HG03159 (cell line): ENCODE results near the gene ZDHHC24.

ENCODE experiments used
- ATAC-seq: cut with Tn5 transposase; IDR thresholded peaks from one replicate; pipeline ENCODE4 v1.9.1; 2021; ENCODE audit warnings: mild to moderate bottlenecking, moderate library complexity; ENCODE audit not compliant: unreplicated experiment

The ZDHHC24 gene

DNA sequence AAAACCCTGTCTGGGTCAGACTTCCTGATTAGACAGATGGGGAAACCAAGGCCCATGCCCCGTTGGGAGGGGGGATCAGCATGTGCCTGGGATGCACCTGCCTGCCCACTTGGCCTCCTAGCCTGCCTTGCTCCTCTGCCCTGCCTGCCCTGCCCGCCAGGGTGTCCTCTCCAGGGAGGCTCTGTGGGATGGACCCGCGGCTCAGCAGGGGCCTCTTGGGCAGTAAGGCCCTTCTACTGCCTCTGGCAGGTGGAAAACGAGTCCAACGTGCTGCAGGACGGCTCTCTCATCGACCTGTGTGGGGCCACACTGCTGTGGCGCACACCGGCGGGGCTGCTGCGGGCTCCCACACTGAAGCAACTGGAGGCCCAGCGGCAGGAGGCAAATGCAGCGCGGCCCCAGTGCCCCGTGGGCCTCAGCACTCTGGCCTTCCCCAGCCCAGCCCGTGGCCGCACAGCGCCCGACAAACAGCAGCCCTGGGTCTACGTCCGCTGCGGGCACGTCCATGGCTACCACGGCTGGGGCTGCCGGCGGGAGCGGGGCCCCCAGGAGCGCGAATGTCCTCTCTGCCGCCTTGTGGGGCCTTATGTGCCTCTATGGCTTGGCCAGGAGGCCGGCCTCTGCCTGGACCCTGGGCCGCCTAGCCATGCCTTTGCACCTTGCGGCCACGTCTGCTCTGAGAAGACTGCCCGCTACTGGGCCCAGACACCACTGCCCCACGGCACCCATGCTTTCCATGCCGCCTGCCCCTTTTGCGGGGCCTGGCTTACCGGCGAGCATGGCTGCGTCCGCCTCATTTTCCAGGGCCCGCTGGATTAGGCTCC, 70.3 kb downstream of the ZDHHC24 start:
- ATAC-seq, result no peak

DNA sequence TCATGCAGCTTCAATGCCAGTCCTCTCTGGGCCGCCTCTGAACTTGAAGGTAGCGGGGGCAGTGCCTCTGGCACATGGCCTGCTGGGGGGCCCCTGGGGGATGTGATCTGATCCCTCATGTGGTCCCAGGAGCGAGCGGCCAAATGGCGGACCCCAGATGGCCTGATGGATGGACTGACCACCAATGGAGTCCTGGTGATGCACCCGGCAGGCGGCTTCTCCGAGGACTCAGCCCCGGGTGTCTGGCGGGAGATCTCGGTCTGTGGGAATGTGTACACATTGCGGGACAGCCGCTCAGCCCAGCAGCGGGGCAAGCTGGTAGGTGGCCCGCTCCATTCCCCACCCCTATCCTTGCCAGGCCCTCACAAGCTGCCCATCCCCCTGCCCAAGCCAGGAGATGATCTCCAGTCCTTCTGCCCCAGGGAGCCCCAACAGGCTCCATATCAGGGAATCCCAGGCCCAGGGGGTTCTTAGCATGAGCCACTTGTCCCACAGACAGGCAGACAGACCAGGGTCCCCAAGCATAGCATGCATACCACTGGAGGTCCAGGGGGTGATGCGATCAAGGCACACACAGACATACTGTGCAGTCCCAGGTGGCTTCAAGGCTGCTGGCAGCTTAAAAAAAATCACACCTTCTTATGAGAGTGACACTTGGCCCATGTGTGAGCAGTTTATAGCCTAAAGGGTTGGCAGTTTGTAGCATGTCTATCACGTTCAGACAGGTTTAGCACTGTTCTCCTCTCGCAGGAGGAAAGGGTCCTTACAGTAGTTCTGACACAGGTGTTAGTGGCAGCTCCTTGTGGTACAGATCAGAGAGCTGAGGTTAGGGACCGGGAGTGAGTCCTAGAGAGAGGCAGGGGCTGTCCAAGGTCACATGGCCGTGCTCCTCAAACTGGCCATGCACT, 72.0 kb downstream of the ZDHHC24 start:
- no peak for ATAC-seq

- no peak for ATAC-seq
These were observed 72.7 kb downstream of the ZDHHC24 start for GRCh38 chr11:66473167-66473566.

- ATAC-seq, result no peak
These were observed 73.8 kb downstream of the ZDHHC24 start for GRCh38 chr11:66472054-66472453.

GRCh38 chr11:66471142-66471541, 74.7 kb downstream of the ZDHHC24 start:
- ATAC-seq, result no peak
